GM19324 (cell line): Measurements from ENCODE around the gene AXL.
"Not testable (repeated sequence)": the region's sequence is repeated elsewhere in the genome, so short reads cannot be mapped to it uniquely, and the experiment has no call there.

Source experiments
- ATAC-seq: cut with Tn5 transposase; IDR thresholded peaks from one replicate; pipeline ENCODE4 v1.9.1; 2021; ENCODE audit warnings: mild to moderate bottlenecking, moderate library complexity; ENCODE audit not compliant: unreplicated experiment, low FRiP score

The AXL gene

DNA sequence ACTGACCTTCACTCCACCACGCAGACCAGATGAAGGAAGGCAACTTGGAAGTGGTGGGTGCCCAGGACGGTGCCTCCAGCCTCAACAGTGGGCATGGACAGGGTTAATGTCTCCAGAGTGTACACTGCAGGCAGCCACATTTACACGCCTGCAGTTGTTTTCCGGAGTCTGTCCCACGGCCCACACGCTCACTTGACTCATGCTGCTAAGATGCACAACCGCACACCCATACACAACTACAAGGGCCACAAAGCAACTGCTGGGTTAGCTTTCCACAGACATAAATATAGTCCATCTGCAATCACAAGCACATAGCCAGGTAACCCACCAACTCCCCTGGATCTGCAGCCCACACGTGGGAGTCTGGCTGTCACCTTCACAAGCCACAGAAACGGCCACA, 12.6 kb upstream of the AXL start:
- no peak for ATAC-seq

DNA sequence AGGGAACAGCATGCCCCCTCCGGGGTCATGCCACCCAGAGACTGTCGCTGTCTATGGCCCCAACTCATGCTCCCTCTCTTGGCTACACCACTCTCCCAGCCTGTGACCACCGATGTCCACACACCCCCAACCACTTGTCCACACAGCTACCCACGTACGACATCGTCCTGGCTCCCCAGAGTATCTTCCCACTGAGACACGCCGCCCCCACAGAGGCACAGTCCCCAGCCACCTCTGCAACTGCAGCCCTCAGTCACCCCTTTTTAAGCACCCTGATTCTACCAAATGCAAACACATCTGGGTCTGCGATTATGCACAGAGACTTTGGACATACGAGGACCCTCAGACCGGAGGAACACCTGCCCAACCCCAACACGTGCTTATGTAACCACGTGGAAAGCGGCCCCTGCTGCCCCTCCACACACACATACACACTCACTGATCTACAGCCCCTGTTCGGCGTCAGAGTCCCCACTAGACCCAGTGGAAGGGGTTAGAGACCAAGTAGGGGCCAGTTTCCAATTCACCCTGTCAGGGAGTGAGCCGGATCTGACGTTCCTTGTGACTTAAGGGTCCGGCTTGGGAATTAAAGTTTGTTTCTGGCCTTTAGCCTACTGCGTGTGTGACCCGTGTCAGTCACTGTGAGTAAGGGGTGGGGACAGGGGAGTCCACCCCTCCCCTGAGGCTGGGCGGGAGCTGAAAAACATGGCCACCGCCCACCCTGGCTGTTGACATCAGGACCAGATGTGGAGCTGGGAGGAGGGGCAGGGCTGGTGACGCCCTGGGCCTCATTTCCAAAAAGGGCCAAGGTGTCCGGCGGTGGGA, 11.9 kb upstream of the AXL start:
- ATAC-seq: no peak

DNA sequence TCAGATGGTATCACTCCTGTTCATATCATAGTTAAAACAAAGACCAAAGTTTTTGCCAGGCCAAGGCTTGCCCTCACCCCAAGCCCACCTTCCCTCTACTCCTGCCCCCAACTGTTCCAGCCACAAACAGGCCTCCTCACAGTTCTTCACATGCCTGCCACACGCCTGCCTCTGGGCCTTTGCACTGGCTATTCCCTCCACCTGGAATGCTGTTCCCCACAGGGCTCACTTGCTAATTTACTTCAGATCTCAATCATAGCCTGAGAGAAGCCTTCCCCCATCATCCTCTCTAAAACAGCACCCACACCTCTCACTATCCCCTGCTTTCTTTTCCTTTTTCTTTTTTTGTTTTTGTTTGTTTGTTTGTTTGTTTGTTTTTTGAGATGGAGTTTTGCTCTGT, 4.9 kb upstream of the AXL start:
- no peak for ATAC-seq

DNA sequence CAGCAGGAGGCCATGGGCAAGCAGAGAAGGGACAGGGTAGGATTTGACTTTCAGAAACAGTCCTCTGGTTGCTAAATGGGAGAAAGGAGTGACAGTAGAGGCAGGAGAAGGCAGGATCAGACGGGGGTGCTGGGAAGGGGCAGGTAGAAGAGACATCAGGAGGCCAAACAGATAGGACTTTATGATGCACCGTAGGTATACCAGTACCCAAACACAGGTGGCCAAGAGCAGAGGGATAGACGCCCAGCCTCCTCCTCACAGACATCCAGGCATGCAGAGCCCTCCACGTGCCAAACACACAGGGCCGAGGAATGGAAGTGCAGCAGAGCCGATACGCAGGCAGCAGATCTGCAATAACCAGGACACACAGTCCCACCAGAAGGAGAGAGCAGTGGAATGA, 1.3 kb upstream of the AXL start:
- no peak for ATAC-seq

DNA sequence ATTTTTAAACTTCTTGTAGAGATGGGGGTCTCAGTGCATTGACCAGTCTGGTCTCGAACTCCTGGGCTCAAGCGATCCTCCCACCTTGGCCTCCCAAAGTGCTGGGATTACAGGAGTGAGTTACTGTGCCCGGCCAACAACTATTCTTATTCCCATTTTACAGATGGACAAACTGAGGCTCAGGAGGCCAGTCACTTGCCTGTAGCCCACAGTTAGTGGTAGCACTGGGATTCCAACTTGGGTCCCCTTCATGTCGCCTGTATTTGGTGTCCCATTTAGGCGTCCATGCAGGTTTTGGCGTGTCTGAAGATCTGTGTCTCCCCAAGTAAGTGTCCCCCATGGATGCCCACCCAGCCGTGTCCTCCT, 791 bp upstream of the AXL start:
- ATAC-seq: no peak

DNA sequence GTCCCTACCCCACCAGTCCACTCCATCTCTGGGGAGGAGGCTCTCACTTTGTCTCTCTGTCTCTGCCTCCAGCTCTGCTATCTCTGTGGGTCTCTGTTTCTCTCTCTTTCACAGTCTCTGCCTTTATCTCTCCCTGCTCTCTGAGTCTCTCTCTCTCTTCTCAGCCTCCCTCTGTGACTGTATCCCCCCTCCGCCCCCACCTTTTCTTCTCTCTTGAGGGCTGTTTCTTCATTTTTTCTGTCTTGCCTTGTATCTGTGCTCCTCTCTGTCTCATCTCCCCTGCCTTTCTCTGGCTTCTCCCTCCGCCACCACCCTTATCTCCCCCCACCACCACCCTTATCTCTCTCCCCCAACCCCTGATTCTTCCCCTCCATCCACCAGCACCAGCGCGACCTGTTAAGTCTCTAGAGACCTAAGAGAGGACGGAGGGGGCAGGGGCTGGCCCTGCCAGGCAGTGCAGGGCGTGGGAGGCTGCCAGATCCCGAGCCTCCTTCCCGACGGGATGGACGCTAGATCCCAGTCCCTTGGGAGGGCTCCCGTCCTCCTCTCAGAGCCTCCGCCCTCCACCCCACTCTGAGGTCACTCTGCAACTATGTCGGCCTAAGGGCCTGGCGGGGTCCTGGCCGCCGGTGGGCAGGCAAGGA, 1.0 kb downstream of the AXL start:
- ATAC-seq: no peak

DNA sequence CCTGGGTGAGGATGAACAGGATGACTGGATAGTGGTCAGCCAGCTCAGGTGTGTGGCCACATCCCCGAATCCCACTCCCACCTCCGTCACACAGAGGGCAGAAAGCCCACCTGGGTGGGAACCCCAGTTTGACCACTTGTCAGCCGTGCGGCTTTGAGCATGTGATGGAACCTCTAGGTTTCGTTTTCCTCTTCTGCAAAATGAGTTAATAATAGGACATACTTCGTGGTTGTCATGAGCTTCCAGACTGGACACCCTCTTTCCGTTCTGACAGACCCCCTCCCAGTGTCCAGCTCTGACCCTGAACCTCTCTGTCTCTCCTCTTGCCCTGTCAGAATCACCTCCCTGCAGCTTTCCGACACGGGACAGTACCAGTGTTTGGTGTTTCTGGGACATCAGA, 1.8 kb downstream of the AXL start:
- ATAC-seq: no peak

DNA sequence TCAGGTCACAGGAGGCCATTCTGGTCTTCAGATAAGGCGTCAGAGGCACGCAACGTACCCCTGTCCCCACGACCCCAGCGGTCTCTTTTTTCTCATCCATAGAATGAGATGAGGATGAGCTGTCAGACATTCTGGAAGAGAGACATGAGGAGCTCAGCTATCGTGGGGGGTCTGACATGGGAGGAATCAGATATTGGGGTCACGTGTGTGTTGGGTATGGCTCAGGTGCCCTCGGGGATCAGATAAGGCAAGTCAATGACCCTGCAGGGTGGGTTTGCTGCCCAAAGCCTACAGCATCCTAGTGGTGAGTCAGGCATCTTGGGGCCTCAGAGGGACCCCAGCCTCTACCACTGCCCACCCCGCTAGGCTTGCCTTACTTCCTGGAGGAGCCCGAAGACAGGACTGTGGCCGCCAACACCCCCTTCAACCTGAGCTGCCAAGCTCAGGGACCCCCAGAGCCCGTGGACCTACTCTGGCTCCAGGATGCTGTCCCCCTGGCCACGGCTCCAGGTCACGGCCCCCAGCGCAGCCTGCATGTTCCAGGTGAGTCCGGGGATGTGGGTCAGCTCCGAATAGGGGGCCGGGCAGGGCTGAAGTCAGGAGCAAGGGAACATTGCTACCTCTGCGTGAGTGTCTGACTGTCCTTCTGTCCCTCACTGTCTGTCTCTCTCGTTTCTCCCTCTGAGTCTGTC, 2.6 kb downstream of the AXL start:
- no peak for ATAC-seq

DNA sequence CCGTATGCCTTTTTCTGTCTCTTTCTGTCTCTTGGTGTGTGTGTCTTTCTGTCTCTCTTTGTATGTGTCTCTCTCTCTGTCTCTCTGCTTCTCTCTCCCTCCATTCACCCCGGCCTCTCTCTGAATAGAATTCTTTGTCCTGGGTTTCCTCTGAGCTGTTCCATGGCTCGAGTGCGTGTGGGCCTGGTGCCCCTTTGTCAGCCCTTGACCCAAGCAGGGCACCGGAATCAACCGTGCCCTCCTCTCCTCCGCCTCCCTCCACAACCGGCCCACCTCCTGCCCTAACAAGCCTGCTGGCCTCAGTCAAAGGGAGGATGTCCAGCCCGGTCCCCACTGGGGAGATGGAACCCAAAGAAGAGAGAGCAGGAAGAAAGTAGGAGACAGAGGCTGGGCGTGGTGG, 3.2 kb downstream of the AXL start:
- ATAC-seq: no peak

DNA sequence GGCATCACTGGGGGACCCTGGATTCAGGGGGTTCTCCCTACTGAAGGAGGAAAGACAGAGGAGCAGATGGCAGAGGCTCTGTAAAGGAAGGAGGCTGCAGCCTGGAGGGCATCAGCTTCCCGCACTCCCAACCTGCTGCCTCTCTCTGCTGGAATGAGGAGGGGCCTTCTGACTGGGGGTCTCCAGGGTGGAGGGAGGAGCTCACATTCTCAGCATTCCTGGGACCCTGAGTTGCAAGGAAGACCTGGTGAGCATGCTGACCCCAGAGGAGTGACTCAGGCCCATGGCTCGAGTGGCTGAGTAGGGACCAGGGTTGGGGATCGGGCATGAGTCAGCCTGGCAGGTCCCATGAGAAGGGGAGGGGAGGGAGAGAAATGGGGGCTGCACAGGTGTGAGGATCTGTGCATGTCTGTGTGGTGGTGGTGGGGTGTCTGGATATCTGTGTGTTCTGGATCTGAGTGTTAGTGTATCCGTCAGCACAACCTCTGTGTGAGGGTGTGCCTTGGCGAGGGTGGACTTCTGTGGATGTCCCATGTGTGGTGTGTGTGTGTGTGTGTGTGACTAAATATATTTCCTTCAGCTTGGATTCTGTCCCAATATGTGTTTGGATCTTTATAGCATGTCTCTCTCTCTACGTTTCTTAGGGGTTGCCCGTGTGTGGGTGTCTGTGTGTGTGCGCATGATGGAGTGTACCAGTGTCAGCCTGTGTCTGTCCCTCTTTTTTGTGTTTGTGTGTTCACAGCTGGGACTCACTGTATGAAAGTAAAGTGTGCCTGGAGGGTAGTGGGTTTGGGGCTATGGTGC, 4.6 kb downstream of the AXL start:
- ATAC-seq: no peak

DNA sequence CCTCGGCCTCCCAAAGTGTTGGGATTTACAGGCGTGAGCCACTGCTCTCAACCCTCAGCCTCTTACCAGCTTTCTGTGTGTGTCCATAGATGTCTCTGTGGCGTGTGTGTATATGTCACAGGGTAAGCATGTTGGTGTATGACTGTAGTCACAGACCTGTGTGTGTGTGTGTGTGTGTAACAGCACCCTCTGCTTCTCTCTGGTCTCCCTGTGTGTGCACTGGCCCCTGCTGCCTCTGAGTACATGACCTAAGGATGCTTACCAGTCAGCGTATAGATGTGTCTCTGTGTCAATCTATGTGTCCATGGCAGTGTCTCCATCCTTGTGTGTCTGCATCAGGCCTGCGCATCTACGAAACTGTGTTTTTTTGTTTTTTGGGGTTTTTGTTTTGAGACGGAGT, 5.6 kb downstream of the AXL start:
- no peak for ATAC-seq

DNA sequence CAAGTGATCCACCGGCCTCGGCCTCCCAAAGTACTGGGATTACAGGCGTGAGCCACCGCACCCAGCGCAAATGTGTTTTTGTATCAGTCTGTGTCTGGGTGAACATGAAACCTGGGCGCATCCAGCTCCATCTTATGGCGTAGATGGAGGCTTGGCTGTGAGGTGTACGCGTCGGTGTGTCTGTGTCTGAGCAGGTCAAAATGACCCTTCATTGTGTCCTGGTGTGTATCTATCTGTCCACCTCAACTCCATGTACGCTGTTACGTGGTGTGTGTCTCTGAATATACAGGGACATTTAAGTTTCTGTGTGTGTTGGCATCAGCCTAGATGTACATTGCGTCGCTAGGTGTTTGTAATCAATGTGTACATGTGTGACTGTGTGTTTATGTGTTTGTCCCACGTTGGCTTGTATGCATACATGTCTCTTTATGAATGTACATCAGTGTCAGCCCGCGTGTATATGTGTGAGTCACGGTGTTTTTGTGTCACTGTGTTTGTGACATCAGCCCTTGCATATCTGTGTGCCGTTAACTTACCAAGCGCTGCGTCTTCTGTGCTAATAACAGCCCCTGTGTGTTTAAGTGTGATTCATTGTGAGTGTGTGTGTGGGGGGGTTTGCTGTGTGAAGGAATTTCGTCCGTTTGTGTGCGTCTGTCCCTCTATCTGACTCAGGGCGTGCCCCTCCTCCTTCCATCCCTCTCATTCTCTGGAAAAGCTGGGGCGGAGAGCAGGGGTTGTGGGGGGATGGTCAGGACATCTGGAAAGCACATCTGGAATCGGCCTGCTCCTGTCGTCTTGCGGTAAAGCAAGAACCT, 6.4 kb downstream of the AXL start:
- no peak for ATAC-seq

DNA sequence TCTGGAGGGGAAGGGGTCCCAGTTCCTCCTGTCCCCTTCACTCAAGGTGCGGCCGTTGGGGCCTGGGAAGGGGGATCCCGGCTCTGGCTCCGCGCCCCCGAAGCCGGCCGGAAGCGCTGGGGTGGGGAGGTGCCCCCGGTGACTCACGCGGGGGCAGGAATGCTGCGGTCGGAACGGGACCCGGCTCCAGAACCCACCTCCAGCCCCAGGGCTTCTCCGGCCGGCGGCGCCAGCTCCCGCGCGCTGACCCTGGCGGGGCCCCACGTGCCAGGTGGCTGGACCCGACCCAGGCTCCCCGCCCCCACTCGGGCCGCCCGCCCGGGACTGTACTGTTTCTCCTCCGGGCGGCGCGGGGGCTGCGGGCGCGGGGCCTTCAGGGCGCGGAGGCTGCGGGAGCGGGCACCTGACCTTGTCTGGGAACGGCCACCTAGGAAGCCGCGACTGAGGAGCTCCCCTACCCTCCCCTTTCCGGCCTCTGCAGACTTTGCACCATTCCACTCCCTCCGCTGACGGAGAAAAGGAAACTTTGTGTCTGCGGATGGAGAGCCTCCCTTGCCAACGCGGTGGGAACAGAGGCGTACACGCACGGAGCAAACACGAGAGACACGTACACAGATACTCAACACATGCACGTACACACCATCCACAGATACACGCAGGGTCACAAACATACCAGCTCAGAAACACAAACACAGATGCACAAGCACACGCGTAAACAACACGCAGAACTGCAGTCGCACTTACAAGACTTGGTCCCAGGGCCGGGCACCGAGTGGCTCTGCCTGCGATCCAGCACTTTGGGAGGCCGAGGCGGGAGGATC, 7.2 kb downstream of the AXL start:
- no peak for ATAC-seq

DNA sequence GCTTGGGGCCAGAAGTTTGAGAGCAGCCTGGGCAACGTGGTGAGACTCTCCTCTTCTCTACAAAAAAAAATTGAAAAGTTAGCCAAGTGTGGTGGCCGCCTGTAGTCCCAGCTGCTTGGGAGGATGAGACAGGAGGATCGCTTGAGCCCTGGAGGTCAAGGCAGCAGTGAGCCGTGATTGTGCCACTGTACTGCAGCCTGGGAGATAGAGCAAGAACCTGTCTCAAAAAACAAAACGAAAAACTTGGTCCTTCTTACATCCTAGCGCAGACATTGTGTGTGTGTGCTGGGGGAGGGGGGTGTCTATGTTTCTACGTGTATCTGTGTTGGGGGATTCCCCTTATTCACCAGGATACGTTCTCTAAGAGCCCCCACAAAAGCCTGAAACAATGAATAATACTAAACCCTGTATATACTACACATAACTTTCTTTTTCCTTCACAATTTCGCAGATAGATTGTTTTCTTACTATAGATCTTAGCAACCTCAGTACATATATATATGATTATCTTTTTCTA, 7.9 kb downstream of the AXL start:
- ATAC-seq: no peak

DNA sequence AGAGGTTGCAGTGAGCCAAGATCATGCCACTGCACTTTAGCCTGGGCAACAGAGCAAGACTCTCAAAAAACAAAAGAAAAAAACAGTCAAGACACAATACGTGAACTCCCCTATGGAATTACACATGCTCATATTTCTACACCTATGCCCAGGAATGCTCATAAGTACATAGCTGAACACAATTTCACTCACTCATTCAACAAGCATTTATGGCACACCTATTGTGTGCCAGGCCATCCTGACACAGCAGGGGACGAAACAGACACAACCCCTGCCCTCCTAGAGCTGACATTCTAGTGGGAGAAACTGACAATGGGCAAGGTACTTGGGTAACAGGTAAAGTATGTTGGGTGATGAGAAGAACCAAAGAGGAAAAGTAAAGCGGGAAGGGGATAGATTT, 9.5 kb downstream of the AXL start:
- no peak for ATAC-seq

DNA sequence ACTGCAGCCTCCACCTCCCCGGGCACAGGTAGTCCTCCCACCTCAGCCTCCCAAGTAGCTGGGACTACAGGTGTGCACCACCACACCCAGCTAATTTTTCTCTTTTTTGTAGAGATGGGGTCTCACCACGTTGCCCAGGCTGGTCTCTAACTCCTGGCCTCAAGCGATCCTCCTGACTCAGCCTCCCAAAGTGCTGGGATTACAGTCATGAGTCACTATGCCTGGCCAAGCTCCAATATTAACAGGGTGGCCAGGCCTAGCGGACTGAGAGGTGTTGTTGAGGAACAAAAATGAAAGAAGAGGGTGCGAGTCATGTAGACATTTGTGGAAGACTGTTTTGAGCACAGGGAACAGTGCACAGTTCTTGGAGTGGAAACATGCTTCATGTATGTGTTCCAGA, 10.3 kb downstream of the AXL start:
- ATAC-seq: not testable (repeated sequence)

DNA sequence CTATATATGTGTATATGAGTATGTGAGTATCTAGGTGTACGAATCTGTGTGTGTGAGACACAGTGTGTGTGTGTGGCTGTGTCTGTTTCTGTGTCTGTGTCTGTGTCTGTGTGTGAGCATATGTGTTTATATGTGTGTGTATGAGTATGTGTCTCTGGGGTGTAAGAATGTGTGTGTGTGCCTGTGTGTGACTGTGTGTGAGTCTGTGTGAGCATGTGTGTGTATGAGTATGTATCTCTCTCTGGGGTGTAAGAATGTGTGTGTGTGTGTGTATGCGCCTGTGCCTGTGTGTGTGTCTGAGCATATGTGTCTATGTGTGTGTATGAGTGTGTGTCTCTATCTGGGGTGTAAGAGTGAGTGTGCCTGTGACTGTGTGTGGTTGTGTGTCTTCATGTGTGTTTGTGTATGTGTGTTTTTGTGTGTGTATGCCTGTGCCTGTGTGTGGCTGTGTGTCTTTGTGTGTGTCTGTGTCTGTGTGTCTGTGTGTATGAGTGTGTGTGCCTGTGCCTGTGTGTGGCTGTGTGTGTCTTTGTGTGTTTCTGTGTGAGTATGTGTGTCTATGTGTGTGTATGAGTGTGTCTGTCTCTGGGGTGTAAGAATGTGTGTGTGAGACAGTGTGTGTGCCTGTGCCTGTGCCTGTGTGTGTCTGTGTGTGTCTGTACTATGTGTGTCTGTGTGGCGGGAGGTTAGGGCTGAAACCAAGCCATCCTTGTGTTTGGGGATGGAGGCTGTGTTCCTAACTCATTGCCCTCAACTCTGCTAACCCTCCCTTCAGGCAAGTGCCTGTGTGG, 11.2 kb downstream of the AXL start:
- ATAC-seq: no peak

DNA sequence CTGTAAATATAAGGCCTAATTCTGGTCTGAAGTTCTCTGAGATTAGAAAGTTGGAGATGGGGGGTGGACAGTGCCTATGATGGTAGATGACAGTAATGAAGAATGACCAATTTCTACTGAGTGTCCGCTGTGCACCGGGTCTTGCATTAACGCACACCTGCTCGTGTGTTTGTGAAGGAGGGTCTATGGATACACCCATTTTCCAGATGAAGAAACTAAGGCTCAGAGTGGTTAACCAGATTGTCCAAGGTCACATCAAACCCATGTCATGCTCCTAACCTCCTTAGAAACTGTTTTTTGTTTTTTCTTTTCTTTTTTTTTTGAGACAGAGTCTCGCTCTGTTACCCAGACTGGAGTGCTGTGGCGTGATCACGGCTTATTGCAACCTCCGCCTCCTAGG, 13.7 kb downstream of the AXL start:
- ATAC-seq: no peak
